MM.1S (cell line): Measurements from ENCODE around the gene DNMT3A.

Experiments used
- EZH2phosphoT487 ChIP-seq: fragments of 300-600 bp; sonication (generic); IDR thresholded peaks from 2 replicates; pipeline ENCODE4 v1.6.1; 2018; ENCODE audit warnings: antibody characterized with exemption, low read length
- TF ChIP-seq, protein P1 (sequence below): fragments of 300-600 bp; sonication (generic); IDR thresholded peaks from 2 replicates; pipeline ENCODE4 v1.5.1; 2016; ENCODE audit warnings: antibody characterized with exemption, low read length, mixed read lengths

DNA sequence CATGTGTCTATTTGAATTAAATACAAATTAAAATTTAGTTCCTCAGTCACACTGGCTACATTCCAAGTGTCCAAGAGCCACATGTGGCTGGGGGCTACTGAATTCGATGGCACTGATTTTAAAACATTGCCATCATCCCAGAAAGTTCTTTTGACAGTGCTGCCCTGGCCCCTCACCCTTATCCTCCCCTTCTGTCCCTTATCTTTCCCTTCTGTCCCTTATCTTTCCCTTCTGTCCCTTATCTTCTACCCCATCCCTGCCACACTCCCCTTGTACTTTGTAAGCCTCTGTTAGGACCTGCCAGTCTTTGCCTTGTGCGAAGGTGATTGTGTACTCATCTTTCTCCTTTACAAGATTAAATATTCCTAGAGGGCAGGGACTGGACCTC lies 85.2 kb downstream of the DNMT3A start:
- TF ChIP-seq, protein P1, sequence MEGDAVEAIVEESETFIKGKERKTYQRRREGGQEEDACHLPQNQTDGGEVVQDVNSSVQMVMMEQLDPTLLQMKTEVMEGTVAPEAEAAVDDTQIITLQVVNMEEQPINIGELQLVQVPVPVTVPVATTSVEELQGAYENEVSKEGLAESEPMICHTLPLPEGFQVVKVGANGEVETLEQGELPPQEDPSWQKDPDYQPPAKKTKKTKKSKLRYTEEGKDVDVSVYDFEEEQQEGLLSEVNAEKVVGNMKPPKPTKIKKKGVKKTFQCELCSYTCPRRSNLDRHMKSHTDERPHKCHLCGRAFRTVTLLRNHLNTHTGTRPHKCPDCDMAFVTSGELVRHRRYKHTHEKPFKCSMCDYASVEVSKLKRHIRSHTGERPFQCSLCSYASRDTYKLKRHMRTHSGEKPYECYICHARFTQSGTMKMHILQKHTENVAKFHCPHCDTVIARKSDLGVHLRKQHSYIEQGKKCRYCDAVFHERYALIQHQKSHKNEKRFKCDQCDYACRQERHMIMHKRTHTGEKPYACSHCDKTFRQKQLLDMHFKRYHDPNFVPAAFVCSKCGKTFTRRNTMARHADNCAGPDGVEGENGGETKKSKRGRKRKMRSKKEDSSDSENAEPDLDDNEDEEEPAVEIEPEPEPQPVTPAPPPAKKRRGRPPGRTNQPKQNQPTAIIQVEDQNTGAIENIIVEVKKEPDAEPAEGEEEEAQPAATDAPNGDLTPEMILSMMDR, result no peak
- TF ChIP-seq EZH2phosphoT487, result no peak
